ENCODE measurements around the gene TRIM9. TPM values are rescaled to one million over a fixed set of nuclear protein-coding genes. Genes with fewer than 3 reads are reported as not detected.

TRIM9 gene
- total RNA-seq, 1 experiment from 2014 or later = 0.44 TPM

GRCh38 chr14:51041883-51042282, 53.0 kb downstream of the TRIM9 start:
- no TSS peak for BruUV-seq (replicated peaks)
- ATAC-seq (no peak), DNase-seq (ENCODE audit: low read depth, low spot score) (no peak)
- no peak for TF ChIP-seq CTCF (IDR thresholded peaks at IDR 0.05)
- no peak for TF ChIP-seq SIN3A (IDR thresholded peaks at IDR 0.05; ENCODE audit: borderline replicate concordance, insufficient read depth, low read depth, low read length)
- no peak for TF ChIP-seq REST (IDR thresholded peaks at IDR 0.05; ENCODE audit: insufficient read depth in 1 of 2, low read depth in 2 of 2, low read length in 1 of 2)
- TF ChIP-seq POLR2AphosphoS5 (IDR thresholded peaks at IDR 0.05; ENCODE audit: low read depth, low read length) = no peak
- no peak for TF ChIP-seq TCF7L2 (IDR thresholded peaks at IDR 0.05; ENCODE audit: low read depth, low read length)
- Histone ChIP-seq H3K27me3 (ENCODE audit: control insufficient read depth, insufficient read depth, low read length) (no peaks in the 10 kb centered on the region; the same call in none of the 2 replicates), H3K4me1 (ENCODE audit: control insufficient read depth, insufficient read depth, low read length) (no peaks in the 10 kb centered on the region), H3K27ac (ENCODE audit: low read length) (no peak overlapping the region), H3K36me3 (ENCODE audit: control insufficient read depth, insufficient read depth, low read length) (no peaks in the 10 kb centered on the region), H3K4me3 (ENCODE audit: low read depth in 2 of 2, low read length in 2 of 2) (no peak overlapping the region), H3K9me3 (ENCODE audit: control insufficient read depth, insufficient read depth, low read depth, low read length) (no peaks in the 10 kb centered on the region)
- intact Hi-C loops (cut with micrococcal nuclease; ENCODE audit: unreplicated experiment) (no loop called here), in situ Hi-C loops (cut with HindIII; ENCODE audit: low pct_unique_long_range_greater_than_20kb, low sequenced_read_pairs) (no loop called here)
- ChIA-PET CTCF (no interaction called here), POLR2A (no interaction called here)

- intact Hi-C loops (cut with micrococcal nuclease; ENCODE audit: unreplicated experiment) (no loop called here), in situ Hi-C loops (cut with HindIII; ENCODE audit: low pct_unique_long_range_greater_than_20kb, low sequenced_read_pairs) (no loop called here)
- no peak for TF ChIP-seq POLR2AphosphoS5 (IDR thresholded peaks at IDR 0.05; ENCODE audit: low read depth, low read length)
- no peak for TF ChIP-seq TCF7L2 (IDR thresholded peaks at IDR 0.05; ENCODE audit: low read depth, low read length)
- no peak for TF ChIP-seq CTCF (IDR thresholded peaks at IDR 0.05)
- no peak for TF ChIP-seq REST (IDR thresholded peaks at IDR 0.05; ENCODE audit: insufficient read depth in 1 of 2, low read depth in 2 of 2, low read length in 1 of 2)
- TF ChIP-seq SIN3A (IDR thresholded peaks at IDR 0.05; ENCODE audit: borderline replicate concordance, insufficient read depth, low read depth, low read length) = no peak
- BruUV-seq (replicated peaks) = no TSS peak
- no peak for DNase-seq (ENCODE audit: low read depth, low spot score)
- CTCF ChIA-PET = no interaction called here
- Histone ChIP-seq H3K9me3 (ENCODE audit: control insufficient read depth, insufficient read depth, low read depth, low read length) (no peaks in the 10 kb centered on the region), H3K36me3 (ENCODE audit: control insufficient read depth, insufficient read depth, low read length) (no peaks in the 10 kb centered on the region), H3K4me3 (ENCODE audit: low read depth in 2 of 2, low read length in 2 of 2) (no peak overlapping the region), H3K27me3 (ENCODE audit: control insufficient read depth, insufficient read depth, low read length) (no peaks in the 10 kb centered on the region; the same call in 1 of the 2 replicates), H3K27ac (ENCODE audit: low read length) (no peak overlapping the region), H3K4me1 (ENCODE audit: control insufficient read depth, insufficient read depth, low read length) (no peaks in the 10 kb centered on the region)
- no peak for ATAC-seq
- POLR2A ChIA-PET = no interaction called here
These were observed 53.8 kb downstream of the TRIM9 start for GRCh38 chr14:51041108-51041531.

All from Panc1 (cell line).